ENCODE measurements around the gene JAKMIP2. TPM values are rescaled to one million over a fixed set of nuclear protein-coding genes. Genes with fewer than 3 reads are reported as not detected.

The JAKMIP2 gene
- total RNA-seq, 1 experiment from 2014 or later: not detected

GRCh38 chr5:147759441-147759840 lies 23.1 kb downstream of the JAKMIP2 start:
- Histone ChIP-seq H3K79me2 (ENCODE audit: insufficient read depth, low read length) (no peaks in the 10 kb centered on the region), H4K20me1 (ENCODE audit: insufficient read depth) (no peaks in the 10 kb centered on the region), H3K4me3 (replicated peaks in 1 of 2; ENCODE audit: low read depth in 1 of 2, low read length in 2 of 2) (no peak overlapping the region), H3K9ac (ENCODE audit: low read length) (no peak overlapping the region), H3K36me3 (ENCODE audit: control insufficient read depth in 1 of 2, insufficient read depth in 2 of 2, low read length in 2 of 2) (no peaks in the 10 kb centered on the region), H3K4me1 (ENCODE audit: control insufficient read depth in 1 of 2, insufficient read depth in 2 of 2, low read length in 2 of 2) (no peaks in the 10 kb centered on the region), H3K4me2 (ENCODE audit: low read length) (no peak overlapping the region), H3K27me3 (ENCODE audit: insufficient read depth, low read length) (peaks cover 11% of the 10 kb centered on the region), H2AFZ (ENCODE audit: low read depth, low read length, poor library complexity, severe bottlenecking) (no peak overlapping the region), H3K27ac (ENCODE audit: low read depth, low read length) (no peak overlapping the region), H3K9me3 (ENCODE audit: control insufficient read depth in 1 of 2, insufficient read depth in 1 of 2, low read depth in 1 of 2, low read length in 2 of 2) (no peaks in the 10 kb centered on the region), H3K9me2 (ENCODE audit: insufficient read depth) (no peaks in the 10 kb centered on the region)
- TF ChIP-seq CTCF (IDR thresholded peaks at IDR 0.05 in 2 of 3, conservative IDR thresholded peaks at IDR 0.05 in 1 of 3; ENCODE audit: borderline replicate concordance in 1 of 3, insufficient read depth in 1 of 3, low read depth in 2 of 3, low read length in 2 of 3) (no peak), ATF3 (IDR thresholded peaks at IDR 0.05) (no peak), SRF (IDR thresholded peaks at IDR 0.05; ENCODE audit: low read depth) (no peak), JUND (IDR thresholded peaks at IDR 0.05) (no peak), EGR1 (IDR thresholded peaks at IDR 0.05; ENCODE audit: low read depth) (no peak), ZFX (IDR thresholded peaks at IDR 0.05) (no peak), SP1 (IDR thresholded peaks at IDR 0.05; ENCODE audit: low read depth) (no peak), REST (IDR thresholded peaks at IDR 0.05; ENCODE audit: low read depth) (no peak), ZBTB33 (IDR thresholded peaks at IDR 0.05; ENCODE audit: extremely low read depth, insufficient replicate concordance, low read length) (no peak), SIN3A (IDR thresholded peaks at IDR 0.05; ENCODE audit: low read depth) (no peak), RAD21 (IDR thresholded peaks at IDR 0.05; ENCODE audit: low read depth) (no peak), POLR2A (IDR thresholded peaks at IDR 0.05; ENCODE audit: borderline replicate concordance, extremely low read depth, insufficient read depth, insufficient read length) (no peak), CBX3 (IDR thresholded peaks at IDR 0.05; ENCODE audit: low read depth) (no peak), ZNF274 (IDR thresholded peaks at IDR 0.05; ENCODE audit: low read depth, low read length) (no peak), YY1 (IDR thresholded peaks at IDR 0.05; ENCODE audit: extremely low read depth, insufficient replicate concordance, low read depth, low read length) (no peak), MAX (IDR thresholded peaks at IDR 0.05) (no peak), TCF7L2 (IDR thresholded peaks at IDR 0.05; ENCODE audit: borderline replicate concordance, extremely low read depth, insufficient read depth, insufficient read length) (no peak), FOSL1 (IDR thresholded peaks at IDR 0.05; ENCODE audit: low read depth) (no peak), ELF1 (IDR thresholded peaks at IDR 0.05; ENCODE audit: borderline replicate concordance, low read depth) (no peak), POLR2AphosphoS5 (IDR thresholded peaks at IDR 0.05; ENCODE audit: low read depth, low read length) (no peak)
- ATAC-seq (no peak), DNase-seq (ENCODE audit: low read depth, low spot score) (no peak)
- intact Hi-C loops (cut with micrococcal nuclease): no loop called here
- ChIA-PET RAD21 (ENCODE audit: low non-redundant PET in 1 of 2, low total read pairs in 2 of 2, uncharacterized antibody in 2 of 2, unreplicated experiment in 2 of 2) (no interaction called here), CTCF (no interaction called here), POLR2A (no interaction called here)
- BruUV-seq (replicated peaks): no TSS peak

Measured in HCT116 (cell line).